IPS-15b (cell line): ENCODE measurements around the gene TRIM15.
"Not testable (repeated sequence)": the region's sequence is repeated elsewhere in the genome, so short reads cannot be mapped to it uniquely, and the experiment has no call there.

Experiments
- H3K27me3 ChIP-seq: one replicate; pipeline ENCODE4 v1.6.1; 2013; ENCODE audit warnings: low read length; ENCODE audit not compliant: control insufficient read depth, insufficient read depth
- H3K36me3 ChIP-seq: one replicate; pipeline ENCODE4 v1.6.1; 2013; ENCODE audit warnings: low read length; ENCODE audit not compliant: control insufficient read depth, insufficient read depth
- H3K4me1 ChIP-seq: one replicate; pipeline ENCODE4 v1.6.1; 2013; ENCODE audit warnings: mild to moderate bottlenecking, low read length; ENCODE audit not compliant: control insufficient read depth, insufficient read depth
- H3K4me3 ChIP-seq: one replicate; pipeline ENCODE4 v1.5.1; 2013; ENCODE audit warnings: low read depth, low read length
- H3K9ac ChIP-seq: one replicate; pipeline ENCODE4 v1.6.1; 2013; ENCODE audit warnings: low read depth, mild to moderate bottlenecking, low read length
- H3K9me3 ChIP-seq: one replicate; pipeline ENCODE4 v1.6.1; 2013; ENCODE audit warnings: mild to moderate bottlenecking, low read length; ENCODE audit not compliant: control insufficient read depth, insufficient read depth

Gene TRIM15

GRCh38 chr6:30158475-30159040 lies 4.8 kb upstream of the TRIM15 start:
- H3K36me3 ChIP-seq, result no peaks in the 10 kb centered on the region
- H3K4me3 ChIP-seq, result no peak overlapping the region
- H3K27me3 ChIP-seq, result peaks cover 10% of the 10 kb centered on the region
- H3K9me3 ChIP-seq, result no peaks in the 10 kb centered on the region
- no peaks in the 10 kb centered on the region for H3K4me1 ChIP-seq
- H3K9ac ChIP-seq, result no peak overlapping the region

GRCh38 chr6:30160008-30160784 lies 3.1 kb upstream of the TRIM15 start:
- no peaks in the 10 kb centered on the region for H3K36me3 ChIP-seq
- peaks cover 16% of the 10 kb centered on the region for H3K27me3 ChIP-seq
- no peak overlapping the region for H3K4me3 ChIP-seq
- H3K9ac ChIP-seq, result no peak overlapping the region
- H3K4me1 ChIP-seq, result no peaks in the 10 kb centered on the region
- no peaks in the 10 kb centered on the region for H3K9me3 ChIP-seq

DNA sequence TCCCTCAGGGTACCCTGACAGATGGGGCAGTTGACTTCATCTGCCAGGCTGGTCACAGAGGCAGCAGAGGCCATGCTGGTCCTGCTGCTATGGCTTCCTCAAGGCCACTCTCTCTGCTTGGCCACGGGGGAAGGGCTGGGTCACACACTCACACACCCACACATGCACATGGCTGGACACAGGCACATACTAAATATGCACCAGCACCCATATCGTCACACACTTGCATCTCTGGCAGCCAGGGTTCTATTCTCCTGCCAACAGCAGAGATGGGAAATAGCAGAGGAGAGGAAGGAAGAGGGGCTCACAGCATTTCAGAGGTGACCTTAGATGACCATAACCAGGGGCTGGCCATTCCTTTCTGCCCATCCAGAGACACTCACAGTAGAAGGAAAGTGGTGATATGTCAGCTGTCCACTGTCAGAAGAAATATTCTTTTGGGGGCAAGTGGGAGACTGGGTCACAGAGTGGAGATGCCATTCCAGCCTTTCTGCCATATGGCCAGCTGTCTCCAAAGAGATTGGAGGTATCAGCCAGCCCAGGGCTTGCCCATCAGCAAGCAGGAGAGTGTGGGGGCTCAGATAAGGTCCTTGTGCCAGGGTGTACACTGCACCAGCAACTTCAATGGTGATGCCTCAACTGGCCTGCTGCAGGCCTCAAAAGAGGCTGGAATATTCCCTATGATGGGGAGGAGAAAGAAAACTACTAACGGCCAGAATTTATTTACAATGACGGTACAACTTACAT lies 2.4 kb upstream of the TRIM15 start, which contains the start of gene TRIM10:
TRIM10 (minus strand) TSS at position 427 of the 747 bp plus-strand sequence; CDS start at position 74, 353 bp downstream.
- Histone ChIP-seq H3K4me3 (no peak within 1 kb of the TSS), H3K4me1 (no peaks in the 10 kb centered on the region), H3K9me3 (no peaks in the 10 kb centered on the region), H3K9ac (no peak within 1 kb of the TSS), H3K27me3 (peaks cover 16% of the 10 kb centered on the region), H3K36me3 (no peaks in the 10 kb centered on the region)

DNA sequence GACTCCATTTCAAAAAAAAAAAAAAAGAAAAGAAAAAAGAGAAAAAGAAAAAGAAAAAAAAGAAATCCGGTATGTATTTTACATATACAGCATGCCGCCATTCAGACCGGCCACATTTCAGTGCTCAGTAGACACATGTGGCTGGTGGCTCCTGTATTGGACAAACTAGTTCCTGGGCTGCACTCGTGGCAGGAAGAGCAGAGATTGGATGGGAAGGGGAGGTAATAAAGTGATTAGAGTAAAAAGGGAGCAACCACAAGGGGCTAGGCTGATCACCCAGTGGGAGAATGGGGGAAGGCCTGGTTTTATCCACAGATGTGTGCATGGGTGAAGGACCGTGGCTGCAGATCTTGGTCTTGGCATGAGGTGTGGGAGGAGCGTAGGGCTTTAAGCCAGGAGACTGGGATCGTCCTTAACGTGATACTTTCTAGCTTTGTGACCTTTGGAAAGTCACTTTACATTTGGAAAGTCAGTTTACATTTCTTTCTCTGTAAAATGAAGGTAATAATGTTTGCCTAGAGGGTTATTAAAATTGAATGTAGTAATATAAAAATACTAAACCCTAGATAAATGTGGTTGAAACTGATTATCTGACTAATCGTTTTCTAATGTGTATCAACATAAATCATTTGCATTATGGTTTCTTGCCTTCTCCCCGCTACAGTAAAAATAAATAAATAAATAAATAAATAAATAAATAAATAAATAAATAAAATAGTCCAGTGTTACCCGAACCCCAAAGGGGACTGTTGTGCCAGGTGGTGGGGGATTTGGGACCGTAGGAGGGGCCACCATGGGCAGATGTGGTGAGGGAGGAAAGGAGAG lies 869 bp upstream of the TRIM15 start:
- Histone ChIP-seq H3K36me3 (no peaks in the 10 kb centered on the region), H3K4me1 (no peaks in the 10 kb centered on the region), H3K27me3 (peaks cover 25% of the 10 kb centered on the region), H3K4me3 (no peak overlapping the region), H3K9me3 (no peaks in the 10 kb centered on the region), H3K9ac (no peak overlapping the region)

GRCh38 chr6:30163918-30164654 lies 740 bp downstream of the TRIM15 start:
- H3K36me3 ChIP-seq, result no peaks in the 10 kb centered on the region
- no peak overlapping the region for H3K9ac ChIP-seq
- H3K9me3 ChIP-seq, result no peaks in the 10 kb centered on the region
- no peak overlapping the region for H3K4me3 ChIP-seq
- H3K27me3 ChIP-seq, result peaks cover 21% of the 10 kb centered on the region
- no peaks in the 10 kb centered on the region for H3K4me1 ChIP-seq

GRCh38 chr6:30164714-30165113 lies 1.4 kb downstream of the TRIM15 start:
- peaks cover under 1% of the 10 kb centered on the region for H3K4me1 ChIP-seq
- H3K9ac ChIP-seq, result no peak overlapping the region
- H3K36me3 ChIP-seq, result no peaks in the 10 kb centered on the region
- H3K27me3 ChIP-seq, result peaks cover 20% of the 10 kb centered on the region
- no peak overlapping the region for H3K4me3 ChIP-seq
- no peaks in the 10 kb centered on the region for H3K9me3 ChIP-seq

GRCh38 chr6:30165238-30165637 lies 1.9 kb downstream of the TRIM15 start:
- H3K4me1 ChIP-seq, H3K4me3 ChIP-seq, H3K9me3 ChIP-seq, H3K9ac ChIP-seq, H3K36me3 ChIP-seq: not testable (repeated sequence)
- peaks cover 22% of the 10 kb centered on the region for H3K27me3 ChIP-seq

- no peak overlapping the region for H3K9ac ChIP-seq
- no peaks in the 10 kb centered on the region for H3K36me3 ChIP-seq
- peaks cover 3% of the 10 kb centered on the region for H3K4me1 ChIP-seq
- H3K27me3 ChIP-seq, result peaks cover 39% of the 10 kb centered on the region
- no peak overlapping the region for H3K4me3 ChIP-seq
- H3K9me3 ChIP-seq, result no peaks in the 10 kb centered on the region
Measured at GRCh38 chr6:30167101-30167500, 3.8 kb downstream of the TRIM15 start.

GRCh38 chr6:30168741-30169140 lies 5.4 kb downstream of the TRIM15 start:
- Histone ChIP-seq H3K9me3 (no peaks in the 10 kb centered on the region), H3K4me1 (peaks cover 3% of the 10 kb centered on the region), H3K27me3 (peaks cover 53% of the 10 kb centered on the region), H3K9ac (no peak overlapping the region), H3K36me3 (no peaks in the 10 kb centered on the region), H3K4me3 (no peak overlapping the region)

GRCh38 chr6:30169658-30170614 lies 6.6 kb downstream of the TRIM15 start:
- peaks cover 3% of the 10 kb centered on the region for H3K4me1 ChIP-seq
- no peaks in the 10 kb centered on the region for H3K9me3 ChIP-seq
- no peaks in the 10 kb centered on the region for H3K36me3 ChIP-seq
- H3K9ac ChIP-seq, result no peak overlapping the region
- H3K4me3 ChIP-seq, result no peak overlapping the region
- H3K27me3 ChIP-seq, result peaks cover 50% of the 10 kb centered on the region
